Muscle layer of duodenum (tissue), 2 donors: ENCODE data around the gene DLG1.

Experiments used
- H3K27ac ChIP-seq: one replicate; pipeline ENCODE4 v1.7.0; 2013; ENCODE audit warnings: mild to moderate bottlenecking, low read length
- H3K27me3 ChIP-seq: one replicate; pipeline ENCODE4 v1.7.0; 2013; ENCODE audit warnings: low read depth, mild to moderate bottlenecking, control low read depth, low read length
- H3K36me3 ChIP-seq, 2 donors: one replicate each; pipeline ENCODE4 v1.7.0; 2013; ENCODE audit warnings: low read length in 2 of 2, control low read depth in 1 of 2, mild to moderate bottlenecking in 1 of 2; ENCODE audit not compliant: insufficient read depth in 2 of 2, control insufficient read depth in 1 of 2
- H3K4me1 ChIP-seq, 2 donors: one replicate each; pipeline ENCODE4 v1.7.0; 2013; ENCODE audit warnings: low read length in 2 of 2, mild to moderate bottlenecking in 2 of 2, control low read depth in 1 of 2, moderate library complexity in 1 of 2; ENCODE audit not compliant: insufficient read depth in 2 of 2, control insufficient read depth in 1 of 2
- H3K4me3 ChIP-seq, 2 donors: one replicate each; pipeline ENCODE4 v1.7.0; 2013; ENCODE audit warnings: low read length in 2 of 2, low read depth in 1 of 2, mild to moderate bottlenecking in 1 of 2
- H3K9me3 ChIP-seq, 2 donors: one replicate each; pipeline ENCODE4 v1.7.0; 2013; ENCODE audit warnings: low read length in 2 of 2, control low read depth in 1 of 2, mild to moderate bottlenecking in 1 of 2; ENCODE audit not compliant: control insufficient read depth in 1 of 2
- donor health status: healthy.

DLG1 gene

GRCh38 chr3:197312431-197312830 is 14.0 kb upstream of the DLG1 start:
- Histone ChIP-seq H3K9me3 (peaks cover 0 to 3% of the 10 kb centered on the region in 2 donors), H3K4me1 (peaks cover 0 to 4% of the 10 kb centered on the region in 2 donors), H3K4me3 (no peak overlapping the region), H3K36me3 (peaks cover 0 to 10% of the 10 kb centered on the region in 2 donors), H3K27me3 (no peaks in the 10 kb centered on the region), H3K27ac (no peak overlapping the region)

GRCh38 chr3:197311591-197311990 is 13.2 kb upstream of the DLG1 start:
- H3K4me3 ChIP-seq: no peak overlapping the region

GRCh38 chr3:197309528-197310361 is 11.3 kb upstream of the DLG1 start:
- H3K27me3 ChIP-seq: no peaks in the 10 kb centered on the region
- H3K4me1 ChIP-seq: peaks cover 0 to 4% of the 10 kb centered on the region in 2 donors
- H3K27ac ChIP-seq: no peak overlapping the region
- H3K9me3 ChIP-seq: peaks cover 0 to 3% of the 10 kb centered on the region in 2 donors
- H3K4me3 ChIP-seq: no peak overlapping the region
- peaks cover 0 to 10% of the 10 kb centered on the region in 2 donors for H3K36me3 ChIP-seq

More at GRCh38 chr3:197311591-197311990, 13.2 kb upstream of the DLG1 start:
- no peaks in the 10 kb centered on the region for H3K27me3 ChIP-seq
- H3K36me3 ChIP-seq: peaks cover 0 to 10% of the 10 kb centered on the region in 2 donors
- H3K4me1 ChIP-seq: peaks cover 0 to 4% of the 10 kb centered on the region in 2 donors
- peaks cover 0 to 3% of the 10 kb centered on the region in 2 donors for H3K9me3 ChIP-seq
- H3K27ac ChIP-seq: no peak overlapping the region

GRCh38 chr3:197308591-197308990 is 10.2 kb upstream of the DLG1 start:
- H3K27me3 ChIP-seq: no peaks in the 10 kb centered on the region
- H3K9me3 ChIP-seq: peaks cover 0 to 3% of the 10 kb centered on the region in 2 donors
- H3K4me3 ChIP-seq: no peak overlapping the region
- H3K4me1 ChIP-seq: peaks cover 0 to 4% of the 10 kb centered on the region in 2 donors
- H3K27ac ChIP-seq: peak overlapping the region; percentile 6
- peaks cover 0 to 10% of the 10 kb centered on the region in 2 donors for H3K36me3 ChIP-seq

- no peaks in the 10 kb centered on the region for H3K27me3 ChIP-seq
- peaks cover 0 to 4% of the 10 kb centered on the region in 2 donors for H3K4me1 ChIP-seq
- no peak overlapping the region for H3K4me3 ChIP-seq
- peaks cover 0 to 10% of the 10 kb centered on the region in 2 donors for H3K36me3 ChIP-seq
- no peak overlapping the region for H3K27ac ChIP-seq
- no peaks in the 10 kb centered on the region for H3K9me3 ChIP-seq
These were observed 8.1 kb upstream of the DLG1 start for GRCh38 chr3:197306374-197307086.

GRCh38 chr3:197305854-197306253 is 7.4 kb upstream of the DLG1 start:
- Histone ChIP-seq H3K4me1 (peaks cover 0 to 4% of the 10 kb centered on the region in 2 donors), H3K27me3 (no peaks in the 10 kb centered on the region), H3K4me3 (no peak overlapping the region), H3K27ac (no peak overlapping the region), H3K9me3 (no peaks in the 10 kb centered on the region), H3K36me3 (peaks cover 0 to 10% of the 10 kb centered on the region in 2 donors)

GRCh38 chr3:197303452-197303851 is 5.0 kb upstream of the DLG1 start:
- H3K4me1 ChIP-seq: no peaks in the 10 kb centered on the region
- no peaks in the 10 kb centered on the region for H3K36me3 ChIP-seq
- H3K4me3 ChIP-seq: no peak overlapping the region
- H3K27ac ChIP-seq: no peak overlapping the region
- H3K9me3 ChIP-seq: no peaks in the 10 kb centered on the region
- no peaks in the 10 kb centered on the region for H3K27me3 ChIP-seq

- Histone ChIP-seq H3K27ac (no peak overlapping the region), H3K9me3 (no peaks in the 10 kb centered on the region), H3K4me3 (no peak overlapping the region), H3K36me3 (no peaks in the 10 kb centered on the region), H3K4me1 (no peaks in the 10 kb centered on the region), H3K27me3 (no peaks in the 10 kb centered on the region)
These were observed 4.4 kb upstream of the DLG1 start for GRCh38 chr3:197302696-197303341.

GRCh38 chr3:197302033-197302432 is 3.6 kb upstream of the DLG1 start:
- no peak overlapping the region for H3K27ac ChIP-seq
- no peak overlapping the region for H3K4me3 ChIP-seq
- H3K9me3 ChIP-seq: no peaks in the 10 kb centered on the region
- no peaks in the 10 kb centered on the region for H3K27me3 ChIP-seq
- H3K4me1 ChIP-seq: no peaks in the 10 kb centered on the region
- no peaks in the 10 kb centered on the region for H3K36me3 ChIP-seq

- H3K9me3 ChIP-seq: no peaks in the 10 kb centered on the region
- H3K36me3 ChIP-seq: peaks cover 0 to 4% of the 10 kb centered on the region in 2 donors
- H3K4me1 ChIP-seq: peaks cover 5 to 9% of the 10 kb centered on the region in 2 donors
- H3K4me3 ChIP-seq: no peak overlapping the region
- no peak overlapping the region for H3K27ac ChIP-seq
- no peaks in the 10 kb centered on the region for H3K27me3 ChIP-seq
These were observed 1.9 kb upstream of the DLG1 start for GRCh38 chr3:197300361-197300760.
